HEK293T (cell line): ENCODE data around the gene CACNG6.

Source experiments
- CTCF ChIA-PET: fragments of 350-600 bp; formaldehyde crosslinking; extraction: SDS; loops from one replicate; lab custom pipeline; 2021; ENCODE audit warnings: antibody characterized with exemption, inconsistent platforms; lab: Yijun Ruan, JAX
- POLR2A ChIA-PET: fragments of 350-600 bp; formaldehyde crosslinking; extraction: SDS; loops from one replicate; lab custom pipeline; 2020; ENCODE audit warnings: antibody characterized with exemption, inconsistent platforms; lab: Yijun Ruan, JAX
- DNase-seq: peaks from one replicate; pipeline ENCODE4 v3.0.0; 2012; ENCODE audit warnings: mixed read lengths; ENCODE audit errors: extremely low spot score
- ARNT ChIP-seq: fragments of 450-650 bp; IDR thresholded peaks from 2 replicates; pipeline ENCODE4 v1.6.1; 2017; ENCODE audit warnings: mild to moderate bottlenecking
- BHLHE40 ChIP-seq: fragments of 450-650 bp; IDR thresholded peaks from 2 replicates; pipeline ENCODE4 v1.6.1; 2016; ENCODE audit warnings: mild to moderate bottlenecking, moderate library complexity, borderline replicate concordance
- CTBP1 ChIP-seq: fragments of 450-650 bp; IDR thresholded peaks from 2 replicates; pipeline ENCODE4 v1.6.1; 2016; ENCODE audit warnings: borderline replicate concordance
- ELF4 ChIP-seq: fragments of 450-650 bp; IDR thresholded peaks from 2 replicates; pipeline ENCODE4 v1.6.1; 2017; ENCODE audit warnings: antibody characterized with exemption
- FOXA1 ChIP-seq: fragments of 450-650 bp; IDR thresholded peaks from 2 replicates; pipeline ENCODE4 v1.6.1; 2016; ENCODE audit warnings: mild to moderate bottlenecking
- FOXK2 ChIP-seq: fragments of 450-650 bp; IDR thresholded peaks from 2 replicates; pipeline ENCODE4 v1.6.1; 2016; ENCODE audit warnings: mild to moderate bottlenecking
- FOXM1 ChIP-seq: fragments of 450-650 bp; IDR thresholded peaks from 2 replicates; pipeline ENCODE4 v1.6.1; 2017; ENCODE audit warnings: mild to moderate bottlenecking, borderline replicate concordance
- HDGF ChIP-seq: fragments of 450-650 bp; IDR thresholded peaks from 2 replicates; pipeline ENCODE4 v1.6.1; 2017; ENCODE audit warnings: antibody characterized with exemption, borderline replicate concordance
- L3MBTL2 ChIP-seq: fragments of 450-650 bp; conservative IDR thresholded peaks from 2 replicates; pipeline ENCODE4 v1.6.1; 2016; ENCODE audit warnings: mild to moderate bottlenecking
- LEF1 ChIP-seq: fragments of 450-650 bp; IDR thresholded peaks from 2 replicates; pipeline ENCODE4 v1.6.1; 2017; ENCODE audit warnings: mild to moderate bottlenecking, borderline replicate concordance
- NFRKB ChIP-seq: fragments of 450-650 bp; IDR thresholded peaks from 2 replicates; pipeline ENCODE4 v1.6.1; 2016; ENCODE audit warnings: mild to moderate bottlenecking, moderate library complexity
- PKNOX1 ChIP-seq: fragments of 450-650 bp; IDR thresholded peaks from 2 replicates; pipeline ENCODE4 v1.6.1; 2016
- SP1 ChIP-seq: fragments of 450-650 bp; IDR thresholded peaks from 2 replicates; pipeline ENCODE4 v1.6.1; 2017
- SUZ12 ChIP-seq: fragments of 450-650 bp; IDR thresholded peaks from 2 replicates; pipeline ENCODE4 v1.6.1; 2016; ENCODE audit warnings: mild to moderate bottlenecking
- TARDBP ChIP-seq: fragments of 450-650 bp; IDR thresholded peaks from 2 replicates; pipeline ENCODE4 v1.6.1; 2016
- ZNF384 ChIP-seq: fragments of 450-650 bp; IDR thresholded peaks from 2 replicates; pipeline ENCODE4 v1.6.1; 2016

CACNG6 gene

DNA sequence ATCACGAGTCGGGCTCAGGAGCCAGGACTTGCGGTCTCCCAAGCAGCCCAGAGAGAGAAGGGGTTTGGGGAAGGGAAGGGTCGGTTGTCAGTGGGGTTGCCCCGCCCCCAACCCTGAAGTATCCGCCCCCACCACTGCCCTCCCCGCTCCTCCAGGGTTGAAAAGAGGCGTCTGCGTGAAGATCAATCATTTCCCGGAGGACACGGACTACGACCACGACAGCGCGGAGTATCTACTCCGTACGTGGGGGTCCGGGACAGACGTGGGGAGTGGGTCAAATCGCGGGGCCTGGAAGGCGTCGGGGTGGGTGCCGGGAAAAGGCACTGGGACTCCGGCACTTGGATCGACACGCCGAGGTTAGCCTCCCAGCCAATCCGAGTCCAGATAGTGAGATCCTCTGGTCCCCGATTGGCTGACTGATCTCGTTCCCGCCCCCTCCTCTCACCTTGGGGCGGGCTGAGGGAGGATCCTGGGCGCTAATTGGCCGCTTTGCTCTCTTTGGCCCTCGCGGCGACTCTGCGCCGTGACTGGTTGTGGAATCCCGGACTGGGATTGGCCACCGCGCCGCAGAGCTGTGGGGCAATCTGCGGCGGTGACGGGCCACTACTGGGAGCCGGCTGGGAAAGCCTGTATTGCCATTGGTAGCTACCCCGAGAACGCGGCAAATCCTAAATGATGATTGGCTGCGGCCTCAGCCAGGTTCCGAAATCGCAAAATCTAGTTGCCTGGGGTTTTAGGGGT, 13.3 kb upstream of the CACNG6 start:
- ChIA-PET POLR2A (interaction anchor here (0.9 kb wide), 1 partner anchor 111 kb away, joined by 4 read pairs; the partner anchor contains the start of gene MYADM), CTCF (interaction anchor here (0.6 kb wide), 1 partner anchor 30 kb away, joined by 3 read pairs; no protein-coding TSS in a partner anchor)
- TF ChIP-seq FOXK2 (no peak), HDGF (0 out of 2 replicates have a peak, but pooled peaks have one; percentile 34), L3MBTL2 (peak; percentile 86), PKNOX1 (peak; percentile 98)
- peak; percentile 87 for DNase-seq

- POLR2A ChIA-PET: interaction anchor here (0.9 to 1.8 kb wide), 5 partner anchors 13 to 112 kb away, joined by 4 to 18 read pairs (median 5); partner anchors contain the start of genes CACNG6 and MYADM
- CTCF ChIA-PET: interaction anchor here (0.6 kb wide), 1 partner anchor 32 kb away, joined by 3 read pairs; no protein-coding TSS in a partner anchor
Measured at GRCh38 chr19:53978975-53979801, 12.2 kb upstream of the CACNG6 start.

DNA sequence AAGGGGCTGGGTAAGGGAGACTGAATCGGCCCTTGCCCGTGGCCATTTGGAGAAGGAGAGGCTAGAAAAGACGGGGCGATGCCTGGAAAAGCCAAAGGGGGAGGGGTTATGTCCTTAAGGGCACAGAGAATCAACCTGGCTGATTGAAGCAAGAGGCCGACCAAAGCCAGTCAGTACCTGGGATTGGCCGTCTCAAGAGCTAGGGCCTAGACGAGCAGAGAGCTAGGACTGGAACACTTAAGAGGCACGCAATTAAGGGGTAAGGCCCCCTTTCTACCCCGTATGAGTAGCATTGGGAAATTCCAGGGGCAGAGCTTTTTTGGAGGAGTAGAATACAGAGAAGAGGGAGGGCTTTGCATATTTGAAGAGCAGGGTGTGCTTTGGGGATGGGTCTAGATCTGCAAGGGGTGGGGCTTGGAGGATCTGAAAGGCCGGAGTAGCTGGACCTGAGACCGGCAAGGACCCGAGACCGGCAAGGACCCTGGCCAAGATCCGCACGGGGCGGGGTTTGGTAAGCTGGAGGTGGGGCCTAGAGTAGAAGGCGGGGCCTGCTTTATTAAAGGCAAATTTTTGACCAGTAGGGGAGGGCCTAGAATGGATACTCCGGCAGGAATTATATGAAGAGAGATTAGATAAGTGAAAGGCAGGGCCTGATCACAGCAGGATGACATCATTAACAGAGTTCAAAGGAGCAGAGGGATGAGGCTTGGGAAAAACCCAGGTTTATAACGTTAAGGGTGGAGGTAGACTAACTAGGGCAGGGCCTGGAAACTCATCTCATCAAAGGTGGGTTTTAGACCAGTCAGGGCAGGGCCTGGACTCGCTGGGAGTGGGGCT, 10.7 kb upstream of the CACNG6 start:
- TF ChIP-seq FOXA1 (no peak), FOXM1 (no peak), ELF4 (no peak), LEF1 (no peak), PKNOX1 (no peak), NFRKB (no peak), FOXK2 (no peak), ZNF384 (no peak), HDGF (no peak), CTBP1 (no peak), BHLHE40 (no peak), ARNT (no peak), TARDBP (no peak), SUZ12 (no peak), L3MBTL2 (no peak)
- CTCF ChIA-PET: interaction anchor here (0.9 to 1.2 kb wide), 3 partner anchors 33 to 188 kb away, joined by 3 to 8 read pairs (median 3); no protein-coding TSS in a partner anchor
- peak; percentile 67 for DNase-seq
- POLR2A ChIA-PET: interaction anchor here (0.6 to 2.0 kb wide), 29 partner anchors 9 to 170 kb away, joined by 3 to 21 read pairs (median 4); partner anchors contain the start of genes CACNG6, MYADM, PRPF31 and TFPT

More at GRCh38 chr19:53978975-53979801, 12.2 kb upstream of the CACNG6 start:
- TF ChIP-seq FOXK2 (no peak), FOXA1 (no peak)
- no peak for DNase-seq

GRCh38 chr19:53981376-53981951, 10.0 kb upstream of the CACNG6 start:
- DNase-seq: no peak
- TF ChIP-seq ARNT (no peak), NFRKB (no peak), ELF4 (no peak), L3MBTL2 (no peak), HDGF (no peak), FOXM1 (no peak), LEF1 (no peak), ZNF384 (no peak), CTBP1 (no peak), FOXK2 (no peak), TARDBP (no peak), PKNOX1 (no peak), BHLHE40 (no peak), SP1 (no peak), SUZ12 (no peak), FOXA1 (no peak)
- CTCF ChIA-PET: interaction anchor here (0.6 to 1.2 kb wide), 2 partner anchors 26 to 42 kb away, joined by 3 to 8 read pairs; no protein-coding TSS in a partner anchor
- POLR2A ChIA-PET: interaction anchor here (1.8 to 2.0 kb wide), 2 partner anchors 11 to 42 kb away, joined by 18 to 21 read pairs; partner anchors contain the start of gene CACNG6

DNA sequence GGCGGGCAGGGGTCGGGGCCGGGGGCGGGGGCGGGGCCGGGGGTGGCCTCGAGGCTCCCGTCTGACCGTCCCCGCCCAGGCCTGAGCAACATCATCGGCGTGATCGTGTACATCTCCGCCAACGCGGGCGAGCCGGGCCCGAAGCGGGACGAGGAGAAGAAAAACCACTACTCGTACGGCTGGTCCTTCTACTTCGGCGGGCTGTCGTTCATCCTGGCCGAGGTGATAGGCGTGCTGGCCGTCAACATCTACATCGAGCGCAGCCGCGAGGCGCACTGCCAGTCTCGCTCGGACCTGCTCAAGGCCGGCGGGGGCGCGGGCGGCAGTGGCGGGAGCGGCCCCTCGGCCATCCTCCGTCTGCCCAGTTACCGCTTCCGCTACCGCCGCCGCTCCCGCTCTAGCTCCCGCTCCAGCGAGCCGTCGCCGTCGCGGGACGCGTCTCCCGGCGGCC, 9.4 kb upstream of the CACNG6 start:
- DNase-seq: no peak
- ChIA-PET POLR2A (no interaction called here), CTCF (no interaction called here)
- TF ChIP-seq TARDBP: no peak
